ENCODE results near the gene GFOD1. TPM values are rescaled to one million over a fixed set of nuclear protein-coding genes. Genes with fewer than 3 reads are reported as not detected.
A peak's percentile ranks its signal among the peaks of the same experiment; 100 is the strongest.
"Not testable (repeated sequence)": the region's sequence is repeated elsewhere in the genome, so short reads cannot be mapped to it uniquely, and the experiment has no call there.

GFOD1 gene
- total and polyA plus RNA-seq, 2 experiments from 2014 or later = 16.2 to 30.5 TPM

- DNase-seq (ENCODE audit: low read depth in 1 of 2, low spot score in 1 of 2) = no peak
- no peak for TF ChIP-seq CTCF (IDR thresholded peaks at IDR 0.05; ENCODE audit: low read depth, low read length)
- Histone ChIP-seq H3K4me3 (no peak overlapping the region), H3K4me1 (ENCODE audit: low read depth) (no peaks in the 10 kb centered on the region), H3K27ac (no peak overlapping the region), H3K36me3 (no peaks in the 10 kb centered on the region), H3K27me3 (no peaks in the 10 kb centered on the region), H3K9me3 (ENCODE audit: low read depth) (no peaks in the 10 kb centered on the region)
These were observed 28.5 kb upstream of the GFOD1 start for GRCh38 chr6:13515912-13516311.

- DNase-seq (ENCODE audit: low read depth in 1 of 2, low spot score in 1 of 2) = no peak
- TF ChIP-seq CTCF (IDR thresholded peaks at IDR 0.05; ENCODE audit: low read depth, low read length) = no peak
These were observed 26.5 kb upstream of the GFOD1 start for GRCh38 chr6:13513626-13514502.

DNA sequence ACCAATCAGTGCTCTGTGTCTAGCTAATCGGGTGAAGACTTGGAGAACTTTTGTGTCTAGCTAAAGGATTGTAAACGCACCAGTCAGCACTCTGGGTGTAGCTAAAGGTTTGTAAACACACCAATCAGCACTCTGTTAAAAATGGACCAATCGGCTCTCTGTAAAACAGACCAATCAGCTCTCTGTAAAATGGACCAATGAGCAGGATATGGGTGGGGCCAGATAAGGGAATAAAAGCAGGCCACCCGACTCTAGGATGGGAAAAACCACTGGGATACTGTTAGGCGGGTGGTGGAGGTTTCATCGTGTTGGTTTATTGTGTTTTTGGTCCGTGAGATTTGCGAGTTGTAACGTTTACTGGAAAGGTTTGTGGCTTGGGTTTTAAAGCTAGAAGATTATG lies 25.5 kb upstream of the GFOD1 start:
- Histone ChIP-seq H3K9me3 (ENCODE audit: low read depth) (no peaks in the 10 kb centered on the region), H3K36me3 (no peaks in the 10 kb centered on the region), H3K4me3 (no peak overlapping the region), H3K27ac (no peak overlapping the region), H3K27me3 (no peaks in the 10 kb centered on the region), H3K4me1 (ENCODE audit: low read depth) (no peaks in the 10 kb centered on the region)
- TF ChIP-seq CTCF (IDR thresholded peaks at IDR 0.05; ENCODE audit: low read depth, low read length) = no peak
- no peak for DNase-seq (ENCODE audit: low read depth in 1 of 2, low spot score in 1 of 2)

More at GRCh38 chr6:13513626-13514502, 26.5 kb upstream of the GFOD1 start:
- H3K9me3 ChIP-seq (ENCODE audit: low read depth) = no peaks in the 10 kb centered on the region
- H3K36me3 ChIP-seq = no peaks in the 10 kb centered on the region
- no peaks in the 10 kb centered on the region for H3K4me1 ChIP-seq (ENCODE audit: low read depth)
- no peak overlapping the region for H3K27ac ChIP-seq
- H3K27me3 ChIP-seq = no peaks in the 10 kb centered on the region
- no peak overlapping the region for H3K4me3 ChIP-seq

GRCh38 chr6:13511913-13512717 lies 24.7 kb upstream of the GFOD1 start:
- Histone ChIP-seq H3K27me3 (no peaks in the 10 kb centered on the region), H3K36me3 (no peaks in the 10 kb centered on the region), H3K27ac (no peak overlapping the region), H3K9me3 (ENCODE audit: low read depth) (no peaks in the 10 kb centered on the region), H3K4me3 (no peak overlapping the region), H3K4me1 (ENCODE audit: low read depth) (no peaks in the 10 kb centered on the region)
- peak in 1 of 2 donors; percentile 32 for DNase-seq (ENCODE audit: low read depth in 1 of 2, low spot score in 1 of 2)
- TF ChIP-seq CTCF (IDR thresholded peaks at IDR 0.05; ENCODE audit: low read depth, low read length) = no peak

DNA sequence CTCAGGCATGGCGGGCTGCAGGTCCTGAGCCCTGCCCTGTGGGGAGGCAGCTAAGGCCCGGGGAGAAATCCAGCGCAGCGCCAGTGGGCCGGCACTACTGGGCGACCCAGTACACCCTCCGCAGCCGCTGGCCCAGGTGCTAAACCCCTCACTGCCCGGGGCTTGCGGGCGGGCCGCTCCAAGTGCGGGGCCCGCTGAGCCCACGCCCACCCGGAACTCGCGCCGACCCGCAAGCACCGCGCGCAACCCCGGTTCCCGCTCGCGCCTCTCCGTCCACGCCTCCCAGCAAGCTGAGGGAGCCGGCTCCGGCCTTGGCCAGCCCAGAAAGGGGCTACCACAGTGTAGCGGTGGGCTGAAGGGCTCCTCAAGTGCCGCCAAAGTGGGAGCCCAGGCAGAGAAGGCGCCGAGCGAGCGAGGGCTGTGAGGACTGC lies 23.8 kb upstream of the GFOD1 start:
- not testable (repeated sequence) for H3K9me3 ChIP-seq (ENCODE audit: low read depth); H3K4me1 ChIP-seq (ENCODE audit: low read depth); H3K4me3 ChIP-seq; H3K36me3 ChIP-seq; DNase-seq (ENCODE audit: low read depth in 1 of 2, low spot score in 1 of 2); H3K27ac ChIP-seq; H3K27me3 ChIP-seq

- H3K4me3 ChIP-seq; H3K27ac ChIP-seq; H3K4me1 ChIP-seq (ENCODE audit: low read depth); H3K36me3 ChIP-seq; H3K27me3 ChIP-seq; DNase-seq (ENCODE audit: low read depth in 1 of 2, low spot score in 1 of 2); H3K9me3 ChIP-seq (ENCODE audit: low read depth): not testable (repeated sequence)
These were observed 23.0 kb upstream of the GFOD1 start for GRCh38 chr6:13510433-13510832.
